Right hindlimb (tissue), 1 donor: Measurements from ENCODE around the gene EYS.
"Not testable (repeated sequence)": the region's sequence is repeated elsewhere in the genome, so short reads cannot be mapped to it uniquely, and the experiment has no call there.

Source experiments
- DNase-seq: peaks from one replicate; pipeline ENCODE4 v3.0.0-alpha.2; 2018

Gene EYS

DNA sequence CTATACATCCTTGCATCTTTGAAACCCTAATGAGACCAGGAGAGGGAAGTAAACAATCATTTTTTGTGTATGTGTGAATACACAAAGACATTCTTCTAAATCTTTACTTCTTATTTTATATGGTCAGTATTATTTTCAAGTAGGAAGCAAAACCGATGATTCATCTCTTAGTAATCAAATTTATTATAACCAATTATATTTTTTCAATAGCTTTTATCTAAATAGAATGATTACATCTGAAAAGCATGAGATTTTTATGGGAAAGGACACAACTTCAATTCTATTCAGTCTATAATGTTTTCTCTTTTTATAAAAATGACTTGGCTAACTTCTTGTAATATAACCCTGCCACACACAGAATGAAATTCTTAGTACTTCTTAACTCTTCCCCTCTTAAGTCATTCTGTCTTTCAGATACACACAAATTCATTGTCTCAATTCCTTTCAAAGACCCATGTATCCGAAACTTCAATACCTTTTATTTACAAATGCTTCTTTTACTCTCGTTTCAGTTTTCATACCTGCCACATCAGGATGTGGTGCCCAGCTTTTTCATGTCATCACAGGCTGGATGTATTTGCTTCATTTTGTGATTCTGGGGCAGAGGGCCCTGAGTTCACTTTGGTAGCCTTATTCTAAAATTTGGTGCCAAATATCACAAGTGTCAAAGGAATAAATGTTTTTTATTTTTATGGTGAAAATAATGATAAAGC is 1844.4 kb downstream of the EYS start:
- no peak for DNase-seq

- DNase-seq: no peak
Observed at GRCh38 chr6:63859528-63859927, 1847.5 kb downstream of the EYS start.

- no peak for DNase-seq
Observed at GRCh38 chr6:63858691-63859090, 1848.3 kb downstream of the EYS start.

DNA sequence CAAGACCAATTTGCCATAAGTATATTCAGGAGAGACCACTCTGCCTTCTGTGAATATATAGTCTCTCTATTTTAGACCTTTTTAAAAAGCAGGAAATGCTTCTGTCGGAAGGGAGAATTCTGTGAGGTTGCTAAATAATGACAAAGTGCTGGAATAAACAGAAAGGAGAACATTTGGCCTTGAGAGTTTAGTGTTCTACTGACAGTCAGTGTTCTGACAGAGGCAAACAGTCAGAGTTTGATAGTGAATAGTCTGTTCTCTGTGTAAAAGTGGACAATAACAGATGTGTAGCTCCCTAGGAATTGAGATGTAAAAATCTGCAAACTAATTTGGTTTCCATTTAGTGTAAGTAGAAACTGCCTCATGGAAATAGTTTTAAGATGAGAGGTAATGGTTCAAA is 1850.8 kb downstream of the EYS start:
- no peak for DNase-seq

DNA sequence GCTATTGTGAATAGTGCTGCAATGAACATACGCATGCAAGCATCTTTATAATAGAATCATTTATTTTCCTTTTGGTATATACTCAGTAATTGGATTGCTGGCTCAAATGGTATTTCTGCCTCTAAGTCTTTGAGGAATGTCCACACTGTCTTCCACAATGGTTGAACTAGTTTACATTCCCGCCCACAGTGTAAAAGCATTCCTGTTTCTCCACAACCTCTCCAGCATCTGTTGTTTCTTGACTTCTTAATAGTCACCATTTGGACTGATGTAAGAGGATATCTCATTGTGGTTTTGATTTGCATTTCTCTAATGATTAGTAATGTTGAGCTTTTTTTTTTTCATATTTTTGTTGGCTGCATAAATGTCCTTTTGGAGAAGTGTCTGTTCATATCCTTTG is 1862.7 kb downstream of the EYS start:
- no peak for DNase-seq

DNA sequence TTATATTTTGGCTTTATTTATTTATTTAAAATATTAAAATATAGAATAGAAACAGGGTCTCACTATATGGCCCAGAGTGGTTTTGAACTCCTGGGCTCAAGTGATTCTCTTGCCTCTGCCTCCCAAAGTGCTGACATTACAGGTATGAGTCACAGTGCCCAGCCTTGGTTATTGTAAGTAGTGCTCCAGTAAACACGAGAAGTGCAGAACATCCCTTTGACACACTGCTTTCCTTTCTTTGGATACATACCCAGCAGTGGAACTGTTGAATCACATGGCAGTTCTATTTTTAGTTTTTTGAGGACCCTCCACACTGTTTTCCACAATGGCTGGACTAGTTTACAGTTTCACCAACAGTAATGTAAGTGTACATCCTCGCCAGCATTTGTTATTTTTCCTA is 1867.5 kb downstream of the EYS start:
- no peak for DNase-seq

DNA sequence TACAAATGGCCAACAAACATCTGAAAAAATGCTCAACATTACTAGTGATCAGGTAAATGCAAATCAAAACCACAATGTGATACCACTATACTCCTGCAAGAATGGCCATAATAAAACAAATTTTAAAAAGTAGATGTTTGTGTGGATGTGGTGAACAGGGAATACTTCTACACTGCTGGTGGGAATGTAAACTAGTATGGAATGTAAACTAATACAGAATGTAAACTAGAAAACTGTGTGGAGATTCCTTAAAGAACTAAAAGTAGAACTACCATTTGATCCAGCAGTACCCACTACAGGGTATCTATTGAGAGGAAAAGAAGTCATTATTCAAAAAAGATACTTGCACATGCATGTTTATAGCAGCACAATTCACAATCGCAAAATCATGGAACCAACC is 1878.3 kb downstream of the EYS start:
- not testable (repeated sequence) for DNase-seq

GRCh38 chr6:63824722-63825121 is 1882.3 kb downstream of the EYS start:
- DNase-seq: no peak

DNA sequence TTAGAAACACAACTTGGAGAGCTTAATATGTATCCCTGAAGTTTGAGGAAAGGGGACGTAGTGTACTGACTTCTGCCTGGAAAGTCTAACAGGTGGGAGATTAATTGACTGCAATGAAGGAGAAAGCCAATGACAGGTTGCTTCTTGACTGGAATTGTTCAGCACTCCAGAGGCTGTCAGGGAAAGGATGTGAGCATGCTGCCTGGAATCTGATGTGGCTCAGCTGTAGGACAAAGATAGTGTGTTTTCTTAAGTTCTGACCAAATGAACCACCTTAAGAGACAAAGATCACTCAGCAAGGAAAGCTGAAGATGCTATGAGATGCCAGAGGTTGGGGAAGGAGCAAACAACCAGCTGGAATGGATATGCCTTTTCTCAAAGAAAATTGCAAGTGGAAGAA is 1885.6 kb downstream of the EYS start:
- no peak for DNase-seq

DNA sequence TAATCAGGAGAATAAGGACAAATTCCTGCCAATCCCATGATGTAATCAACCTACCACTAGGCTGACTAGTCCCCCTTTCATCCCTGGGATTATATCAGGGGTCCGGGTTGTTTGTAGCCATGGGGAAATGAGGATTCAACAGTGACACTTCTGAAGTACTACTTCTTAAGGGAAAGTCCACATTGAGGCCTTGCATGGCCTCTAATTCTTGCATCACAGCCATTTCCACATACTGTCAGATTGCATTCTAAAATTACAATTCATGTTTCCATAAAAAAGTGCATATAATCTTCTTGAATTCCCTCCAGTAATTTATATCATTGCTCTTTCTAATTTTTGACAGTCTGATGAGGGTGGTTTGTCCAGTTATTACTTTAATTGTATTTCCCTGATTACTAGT is 1887.2 kb downstream of the EYS start:
- DNase-seq: no peak

- no peak for DNase-seq
Observed at GRCh38 chr6:63817492-63818050, 1889.5 kb downstream of the EYS start.

GRCh38 chr6:63816982-63817436 is 1890.0 kb downstream of the EYS start:
- DNase-seq: no peak

GRCh38 chr6:63816401-63816981 is 1890.5 kb downstream of the EYS start:
- DNase-seq: no peak

- DNase-seq: no peak
Observed at GRCh38 chr6:63814459-63814858, 1892.6 kb downstream of the EYS start.

DNA sequence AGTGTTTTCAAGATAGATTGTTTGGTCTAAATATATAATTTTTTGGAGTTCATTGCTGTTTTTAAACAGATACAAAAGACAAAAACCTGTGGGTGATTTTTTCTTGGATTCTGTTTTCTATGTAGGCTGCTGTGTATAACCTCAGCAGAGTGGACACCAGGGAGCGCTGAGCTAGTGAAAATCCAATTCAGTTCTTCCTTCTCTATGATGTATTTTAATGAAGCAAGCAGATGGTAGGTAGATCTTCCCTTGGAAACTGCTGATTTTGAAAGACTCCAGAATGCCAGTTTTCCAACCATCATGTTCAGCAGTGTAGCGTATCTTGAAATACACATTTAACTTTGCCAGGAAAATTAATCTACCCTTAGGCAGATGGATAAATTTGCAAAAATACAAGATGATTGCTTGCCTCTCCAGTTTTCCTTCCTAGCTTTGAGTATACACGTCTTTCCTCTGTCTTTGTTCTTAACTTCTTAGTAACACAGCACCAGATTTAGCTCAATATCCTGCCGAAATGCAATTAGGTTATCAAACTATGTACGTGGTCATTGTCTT is 1893.4 kb downstream of the EYS start:
- DNase-seq: no peak

- no peak for DNase-seq
Observed at GRCh38 chr6:63808576-63808975, 1898.5 kb downstream of the EYS start.

DNA sequence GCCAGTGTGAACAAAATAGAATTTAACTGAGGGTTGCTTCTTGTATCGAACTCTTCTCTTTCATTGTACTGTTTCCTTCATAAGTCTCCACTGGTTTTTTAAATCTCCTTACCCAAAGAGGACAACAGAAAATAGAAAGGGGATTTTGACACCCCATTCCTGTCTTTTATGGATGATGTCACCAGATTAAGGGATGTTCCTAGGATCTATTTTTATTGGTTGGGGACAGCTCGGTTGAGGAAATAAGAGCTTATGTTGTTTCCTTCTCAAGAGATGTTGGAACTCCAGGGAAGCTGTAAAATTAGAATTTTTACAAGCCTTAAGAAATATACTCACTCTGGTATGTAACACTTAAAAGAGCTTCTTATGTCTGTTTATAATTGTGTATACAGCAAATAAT is 1900.0 kb downstream of the EYS start:
- DNase-seq: no peak

DNA sequence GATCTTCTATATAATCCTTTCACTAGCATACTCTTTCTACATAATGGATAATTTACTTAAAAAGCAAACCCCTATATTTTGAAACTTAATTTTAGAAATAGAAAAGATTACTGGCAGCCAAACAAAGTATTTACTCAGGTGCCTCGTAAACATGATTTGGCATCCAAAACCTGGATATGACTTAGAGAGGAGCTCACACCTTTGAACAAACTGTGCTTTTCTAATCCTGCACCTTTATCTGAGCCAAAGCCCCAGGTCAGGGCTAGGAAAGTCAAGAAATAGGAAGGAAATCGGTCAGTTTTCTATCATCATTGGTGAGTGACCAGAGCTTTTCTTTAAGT is 1900.5 kb downstream of the EYS start:
- no peak for DNase-seq

GRCh38 chr6:63805808-63806572 is 1901.0 kb downstream of the EYS start:
- DNase-seq: no peak

- DNase-seq: no peak
Observed at GRCh38 chr6:63805345-63805744, 1901.7 kb downstream of the EYS start.

DNA sequence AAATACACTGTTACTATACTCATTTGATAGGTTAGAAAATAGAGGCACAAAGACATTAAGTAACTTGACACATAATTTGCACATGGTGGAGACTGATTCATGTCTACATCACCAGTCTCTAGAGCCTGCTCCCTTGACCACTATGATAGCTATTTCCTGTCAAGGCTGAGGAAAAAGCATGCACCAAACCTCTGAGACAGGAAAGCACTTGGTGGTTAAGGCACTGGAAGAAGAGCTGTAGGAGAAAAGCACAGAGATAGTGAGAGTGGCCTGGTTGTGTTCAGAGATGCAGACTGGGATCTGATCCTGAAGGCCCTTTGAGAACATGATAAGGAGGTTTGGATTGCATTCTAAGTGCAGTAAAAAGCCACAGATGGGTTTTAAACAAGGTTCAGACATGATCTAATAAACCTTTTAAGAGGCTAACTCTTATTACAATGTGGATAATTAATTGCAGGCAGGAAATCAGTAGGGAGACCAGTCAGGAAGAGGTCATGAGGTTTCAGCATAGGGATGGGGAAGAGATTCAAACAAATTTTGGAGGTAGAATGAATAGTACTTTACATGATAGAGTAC is 1902.6 kb downstream of the EYS start:
- no peak for DNase-seq

DNA sequence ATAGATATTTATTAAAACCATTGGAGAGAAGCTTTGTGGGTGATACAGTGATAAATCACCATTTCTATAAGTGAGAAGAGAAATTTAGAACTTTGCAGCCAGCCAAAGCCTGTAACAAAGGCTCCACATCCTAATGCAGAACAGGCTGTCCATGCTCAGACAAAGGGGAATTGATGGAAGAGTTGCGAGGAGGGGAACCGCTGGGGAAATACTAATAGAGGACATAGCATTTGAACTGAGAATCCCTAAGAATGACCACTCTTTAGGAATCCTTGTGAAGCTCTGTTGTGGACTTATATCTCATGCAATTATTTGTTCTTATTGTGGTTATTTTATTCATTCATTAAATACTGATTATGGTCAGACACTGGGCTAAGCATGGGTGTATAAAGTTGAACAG is 1903.7 kb downstream of the EYS start:
- DNase-seq: no peak

- DNase-seq: no peak
Observed at GRCh38 chr6:63802606-63803206, 1904.3 kb downstream of the EYS start.
